ENCODE data around the gene ZNF677.
"Not testable (repeated sequence)": the region's sequence is repeated elsewhere in the genome, so short reads cannot be mapped to it uniquely, and the experiment has no call there.

DNA sequence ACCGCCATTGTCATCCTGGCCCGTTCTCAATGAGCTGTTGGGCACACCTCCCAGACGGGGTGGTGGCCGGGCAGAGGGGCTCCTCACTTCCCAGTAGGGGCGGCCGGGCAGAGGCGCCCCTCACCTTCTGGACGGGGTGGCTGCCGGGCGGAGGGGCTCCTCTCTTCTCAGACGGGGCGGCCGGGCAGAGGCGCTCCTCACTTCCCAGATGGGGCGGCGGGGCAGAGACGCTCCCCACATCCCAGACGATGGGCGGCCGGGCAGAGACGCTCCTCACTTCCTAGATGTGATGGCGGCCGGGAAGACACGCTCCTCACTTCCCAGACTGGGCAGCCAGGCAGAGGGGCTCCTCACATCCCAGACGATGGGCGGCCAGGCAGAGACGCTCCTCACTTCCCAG is 15.2 kb upstream of the ZNF677 start:
- TF ChIP-seq, protein P1, sequence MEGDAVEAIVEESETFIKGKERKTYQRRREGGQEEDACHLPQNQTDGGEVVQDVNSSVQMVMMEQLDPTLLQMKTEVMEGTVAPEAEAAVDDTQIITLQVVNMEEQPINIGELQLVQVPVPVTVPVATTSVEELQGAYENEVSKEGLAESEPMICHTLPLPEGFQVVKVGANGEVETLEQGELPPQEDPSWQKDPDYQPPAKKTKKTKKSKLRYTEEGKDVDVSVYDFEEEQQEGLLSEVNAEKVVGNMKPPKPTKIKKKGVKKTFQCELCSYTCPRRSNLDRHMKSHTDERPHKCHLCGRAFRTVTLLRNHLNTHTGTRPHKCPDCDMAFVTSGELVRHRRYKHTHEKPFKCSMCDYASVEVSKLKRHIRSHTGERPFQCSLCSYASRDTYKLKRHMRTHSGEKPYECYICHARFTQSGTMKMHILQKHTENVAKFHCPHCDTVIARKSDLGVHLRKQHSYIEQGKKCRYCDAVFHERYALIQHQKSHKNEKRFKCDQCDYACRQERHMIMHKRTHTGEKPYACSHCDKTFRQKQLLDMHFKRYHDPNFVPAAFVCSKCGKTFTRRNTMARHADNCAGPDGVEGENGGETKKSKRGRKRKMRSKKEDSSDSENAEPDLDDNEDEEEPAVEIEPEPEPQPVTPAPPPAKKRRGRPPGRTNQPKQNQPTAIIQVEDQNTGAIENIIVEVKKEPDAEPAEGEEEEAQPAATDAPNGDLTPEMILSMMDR (conservative IDR thresholded peaks at IDR 0.05; ENCODE audit: low read depth in 2 of 2) = not testable (repeated sequence)
- TF ChIP-seq EZH2 (IDR thresholded peaks at IDR 0.05; ENCODE audit: low read depth, unreplicated experiment); REST (IDR thresholded peaks at IDR 0.05; ENCODE audit: unreplicated experiment); JUNB (IDR thresholded peaks at IDR 0.05; ENCODE audit: unreplicated experiment); POLR2AphosphoS5 (IDR thresholded peaks at IDR 0.05; ENCODE audit: low read depth); ZNF331 (CRISPR knock-in tag; IDR thresholded peaks at IDR 0.05; ENCODE audit: low read depth): not testable (repeated sequence)
